Ishikawa (cell line): Measurements from ENCODE around the gene TMCC1.

Source experiments
- CEBPB ChIP-seq: IDR thresholded peaks from 2 replicates; pipeline ENCODE4 v1.6.1; 2012
- CREB1 ChIP-seq: IDR thresholded peaks from 2 replicates; pipeline ENCODE4 v1.6.1; 2012; ENCODE audit warnings: low read depth
- EGR1 ChIP-seq: IDR thresholded peaks from 2 replicates; pipeline ENCODE4 v1.6.1; 2012
- EP300 ChIP-seq: IDR thresholded peaks from 2 replicates; pipeline ENCODE4 v1.6.1; 2012; ENCODE audit warnings: borderline replicate concordance
- FOXM1 ChIP-seq: IDR thresholded peaks from 2 replicates; pipeline ENCODE4 v1.6.1; 2012; ENCODE audit warnings: low read depth, borderline replicate concordance
- RAD21 ChIP-seq: IDR thresholded peaks from 2 replicates; pipeline ENCODE4 v1.6.1; 2012; ENCODE audit warnings: low read depth
- TAF1 ChIP-seq: IDR thresholded peaks from 2 replicates; pipeline ENCODE4 v1.6.1; 2012; ENCODE audit warnings: low read depth, mild to moderate bottlenecking
- TEAD4 ChIP-seq: IDR thresholded peaks from 2 replicates; pipeline ENCODE4 v1.6.1; 2012
- YY1 ChIP-seq: IDR thresholded peaks from 2 replicates; pipeline ENCODE4 v1.6.1; 2012; ENCODE audit warnings: low read depth
- TF ChIP-seq, protein P1 (sequence below): IDR thresholded peaks from 2 replicates; pipeline ENCODE4 v1.6.1; 2012; ENCODE audit warnings: low read depth, mild to moderate bottlenecking
- TF ChIP-seq, protein P2 (sequence below): IDR thresholded peaks from 2 replicates; pipeline ENCODE4 v1.6.1; 2012

DNA sequence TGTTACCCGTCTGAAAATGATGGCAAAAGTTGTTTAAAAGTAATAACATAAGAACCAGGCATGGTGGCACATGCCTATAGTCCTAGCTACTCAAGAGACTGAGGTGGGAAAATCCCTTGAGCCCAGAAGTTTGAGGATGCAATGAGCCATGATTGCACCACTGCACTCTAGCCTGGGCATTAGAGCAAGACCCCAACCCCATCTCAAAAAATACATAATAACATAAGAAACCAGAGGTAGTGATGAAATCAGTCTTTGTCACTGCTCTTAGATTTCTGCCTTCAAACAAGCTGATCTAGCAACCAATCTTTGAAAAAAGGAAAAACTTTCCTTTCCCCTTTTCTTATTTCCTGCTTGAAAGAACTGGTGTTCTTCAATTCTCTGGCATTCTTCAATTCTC lies 71.3 kb downstream of the TMCC1 start:
- TF ChIP-seq TAF1 = no peak
- TF ChIP-seq CREB1 = no peak
- TF ChIP-seq, protein P1, sequence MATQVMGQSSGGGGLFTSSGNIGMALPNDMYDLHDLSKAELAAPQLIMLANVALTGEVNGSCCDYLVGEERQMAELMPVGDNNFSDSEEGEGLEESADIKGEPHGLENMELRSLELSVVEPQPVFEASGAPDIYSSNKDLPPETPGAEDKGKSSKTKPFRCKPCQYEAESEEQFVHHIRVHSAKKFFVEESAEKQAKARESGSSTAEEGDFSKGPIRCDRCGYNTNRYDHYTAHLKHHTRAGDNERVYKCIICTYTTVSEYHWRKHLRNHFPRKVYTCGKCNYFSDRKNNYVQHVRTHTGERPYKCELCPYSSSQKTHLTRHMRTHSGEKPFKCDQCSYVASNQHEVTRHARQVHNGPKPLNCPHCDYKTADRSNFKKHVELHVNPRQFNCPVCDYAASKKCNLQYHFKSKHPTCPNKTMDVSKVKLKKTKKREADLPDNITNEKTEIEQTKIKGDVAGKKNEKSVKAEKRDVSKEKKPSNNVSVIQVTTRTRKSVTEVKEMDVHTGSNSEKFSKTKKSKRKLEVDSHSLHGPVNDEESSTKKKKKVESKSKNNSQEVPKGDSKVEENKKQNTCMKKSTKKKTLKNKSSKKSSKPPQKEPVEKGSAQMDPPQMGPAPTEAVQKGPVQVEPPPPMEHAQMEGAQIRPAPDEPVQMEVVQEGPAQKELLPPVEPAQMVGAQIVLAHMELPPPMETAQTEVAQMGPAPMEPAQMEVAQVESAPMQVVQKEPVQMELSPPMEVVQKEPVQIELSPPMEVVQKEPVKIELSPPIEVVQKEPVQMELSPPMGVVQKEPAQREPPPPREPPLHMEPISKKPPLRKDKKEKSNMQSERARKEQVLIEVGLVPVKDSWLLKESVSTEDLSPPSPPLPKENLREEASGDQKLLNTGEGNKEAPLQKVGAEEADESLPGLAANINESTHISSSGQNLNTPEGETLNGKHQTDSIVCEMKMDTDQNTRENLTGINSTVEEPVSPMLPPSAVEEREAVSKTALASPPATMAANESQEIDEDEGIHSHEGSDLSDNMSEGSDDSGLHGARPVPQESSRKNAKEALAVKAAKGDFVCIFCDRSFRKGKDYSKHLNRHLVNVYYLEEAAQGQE = no peak
- no peak for TF ChIP-seq CEBPB
- TF ChIP-seq, protein P2, sequence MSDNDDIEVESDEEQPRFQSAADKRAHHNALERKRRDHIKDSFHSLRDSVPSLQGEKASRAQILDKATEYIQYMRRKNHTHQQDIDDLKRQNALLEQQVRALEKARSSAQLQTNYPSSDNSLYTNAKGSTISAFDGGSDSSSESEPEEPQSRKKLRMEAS = no peak
- no peak for TF ChIP-seq FOXM1
- TF ChIP-seq YY1 = no peak
- no peak for TF ChIP-seq TEAD4
- TF ChIP-seq RAD21 = no peak
- TF ChIP-seq EP300 = no peak
- TF ChIP-seq EGR1 = no peak
